IMR-90 (cell line): Measurements from ENCODE around the gene PDE8B. TPM values are rescaled to one million over a fixed set of nuclear protein-coding genes. Genes with fewer than 3 reads are reported as not detected.

Experiments used
- ATAC-seq: fragments of 200-7000 bp; cut with Tn5 transposase; 2 replicates; pipeline ENCODE4 v1.9.1; 2020; ENCODE audit warnings: low read depth, mild to moderate bottlenecking, moderate library complexity
- BruUV-seq: library from RNA; stranded (reverse); fragments of 400-500 nt; replicated peaks from 2 replicates; lab custom pipeline; 2021; lab: Mats Ljungman, UMichigan
- CTCF ChIA-PET: fragments of 300-600 bp; formaldehyde crosslinking; extraction: SDS; loops from one replicate; lab custom pipeline; 2021; ENCODE audit warnings: antibody characterized with exemption; lab: Yijun Ruan, JAX
- POLR2A ChIA-PET: fragments of 300-600 bp; sonication (Branson Sonifier 250); formaldehyde crosslinking; loops from one replicate; lab custom pipeline; 2022; ENCODE audit warnings: antibody characterized with exemption; ENCODE audit not compliant: unreplicated experiment; lab: Charles Lee
- DNase-seq: peaks from one replicate; pipeline ENCODE4 v3.0.0; 2013
- H2AFZ ChIP-seq: replicated peaks from 2 replicates; pipeline ENCODE3; 2013; ENCODE audit warnings: low read length, mild to moderate bottlenecking; ENCODE audit not compliant: poor library complexity
- H2AK5ac ChIP-seq: 2 replicates; pipeline ENCODE4 v1.6.1; 2013; ENCODE audit warnings: low read depth, low read length, inconsistent platforms
- H2AK9ac ChIP-seq: replicated peaks from 2 replicates; pipeline ENCODE3; 2013; ENCODE audit warnings: mild to moderate bottlenecking, low read depth, low read length, moderate library complexity; ENCODE audit not compliant: poor library complexity
- H2BK120ac ChIP-seq: 2 replicates; pipeline ENCODE4 v1.6.1; 2013; ENCODE audit warnings: low read depth, low read length, inconsistent platforms
- H2BK15ac ChIP-seq: 3 replicates; pipeline ENCODE4 v1.6.1; 2013; ENCODE audit warnings: low read depth, low read length, inconsistent platforms
- H2BK20ac ChIP-seq: 2 replicates; pipeline ENCODE4 v1.6.1; 2013; ENCODE audit warnings: low read depth, mild to moderate bottlenecking, inconsistent platforms, low read length, moderate library complexity
- H2BK5ac ChIP-seq: 2 replicates; pipeline ENCODE4 v1.6.1; 2013; ENCODE audit warnings: mild to moderate bottlenecking, low read depth, low read length, inconsistent platforms; ENCODE audit not compliant: poor library complexity, severe bottlenecking
- H3K14ac ChIP-seq: replicated peaks from 2 replicates; pipeline ENCODE4 v1.6.1; 2013; ENCODE audit warnings: low read depth, low read length, inconsistent platforms
- H3K18ac ChIP-seq: 2 replicates; pipeline ENCODE4 v1.6.1; 2013; ENCODE audit warnings: low read depth, low read length, control low read depth
- H3K23ac ChIP-seq: 2 replicates; pipeline ENCODE4 v1.6.1; 2013; ENCODE audit warnings: low read depth, low read length, inconsistent platforms
- H3K27ac ChIP-seq: 2 replicates; pipeline ENCODE4 v1.5.1; 2013; ENCODE audit warnings: mild to moderate bottlenecking, control low read depth, low read length; ENCODE audit not compliant: insufficient read depth
- H3K27me3 ChIP-seq: 2 replicates; pipeline ENCODE4 v1.6.1; 2013; ENCODE audit warnings: low read length; ENCODE audit not compliant: control insufficient read depth, insufficient read depth
- H3K36me3 ChIP-seq: 2 replicates; pipeline ENCODE4 v1.6.1; 2013; ENCODE audit warnings: low read length, mixed read lengths; ENCODE audit not compliant: control insufficient read depth, insufficient read depth
- H3K4ac ChIP-seq: 2 replicates; pipeline ENCODE4 v1.6.1; 2013; ENCODE audit warnings: low read depth, low read length, inconsistent platforms
- H3K4me1 ChIP-seq: 2 replicates; pipeline ENCODE4 v1.6.1; 2013; ENCODE audit warnings: low read length, mixed read lengths; ENCODE audit not compliant: control insufficient read depth, insufficient read depth
- H3K4me2 ChIP-seq: 2 replicates; pipeline ENCODE4 v1.6.1; 2013; ENCODE audit warnings: low read depth, mild to moderate bottlenecking, control low read depth, low read length, moderate library complexity
- H3K4me3 ChIP-seq: 2 replicates; pipeline ENCODE4 v1.5.1; 2013; ENCODE audit warnings: low read depth, mild to moderate bottlenecking, control low read depth, low read length, moderate library complexity; ENCODE audit not compliant: insufficient read depth
- H3K56ac ChIP-seq: 2 replicates; pipeline ENCODE4 v1.6.1; 2013; ENCODE audit warnings: low read length, inconsistent platforms; ENCODE audit not compliant: insufficient read depth; ENCODE audit errors: extremely low read depth
- H3K79me1 ChIP-seq, 2 experiments: 2 replicates each; pipeline ENCODE4 v1.6.1; 2013; ENCODE audit warnings: low read length in 2 of 2, inconsistent platforms in 1 of 2, low read depth in 1 of 2
- H3K9ac ChIP-seq: 2 replicates; pipeline ENCODE4 v1.6.1; 2013; ENCODE audit warnings: low read depth, low read length, control low read depth
- H3K9me1 ChIP-seq: 2 replicates; pipeline ENCODE4 v1.6.1; 2013; ENCODE audit warnings: low read length, inconsistent platforms; ENCODE audit not compliant: insufficient read depth
- H3K9me3 ChIP-seq: 2 replicates; pipeline ENCODE4 v1.6.1; 2013; ENCODE audit warnings: low read length; ENCODE audit not compliant: control insufficient read depth, insufficient read depth
- H4K20me1 ChIP-seq: 2 replicates; pipeline ENCODE4 v1.6.1; 2013; ENCODE audit warnings: low read length, inconsistent platforms; ENCODE audit not compliant: insufficient read depth
- H4K5ac ChIP-seq: 2 replicates; pipeline ENCODE4 v1.6.1; 2013; ENCODE audit warnings: mild to moderate bottlenecking, low read depth, low read length, control low read depth
- H4K8ac ChIP-seq, 2 experiments: 2 replicates each; pipeline ENCODE4 v1.6.1; 2013; ENCODE audit warnings: low read depth in 2 of 2, low read length in 2 of 2, control low read depth in 1 of 2, inconsistent platforms in 1 of 2
- H4K91ac ChIP-seq: 2 replicates; pipeline ENCODE4 v1.6.1; 2013; ENCODE audit warnings: low read depth, low read length, inconsistent platforms; ENCODE audit not compliant: insufficient read depth
- BHLHE40 ChIP-seq: fragments of 150-350 bp; IDR thresholded peaks from 2 replicates; pipeline ENCODE4 v1.6.1; 2016; ENCODE audit warnings: mild to moderate bottlenecking, low read depth, low read length
- CEBPB ChIP-seq: IDR thresholded peaks from 2 replicates; pipeline ENCODE4 v1.6.1; 2012; ENCODE audit warnings: low read depth, low read length, improper control_type of control experiment
- CHD1 ChIP-seq: IDR thresholded peaks from 2 replicates; pipeline ENCODE4 v1.6.1; 2012; ENCODE audit warnings: low read depth, low read length, improper control_type of control experiment
- CTCF ChIP-seq: conservative IDR thresholded peaks from 2 replicates; pipeline ENCODE4 v1.5.1; 2012; ENCODE audit warnings: mild to moderate bottlenecking, low read depth, low read length, improper control_type of control experiment
- FOS ChIP-seq: fragments of 150-350 bp; IDR thresholded peaks from 2 replicates; pipeline ENCODE4 v1.6.1; 2016; ENCODE audit warnings: low read depth, low read length
- MAZ ChIP-seq: IDR thresholded peaks from 2 replicates; pipeline ENCODE4 v1.6.1; 2012; ENCODE audit warnings: low read depth, mild to moderate bottlenecking, low read length, improper control_type of control experiment, moderate library complexity, borderline replicate concordance
- MXI1 ChIP-seq: IDR thresholded peaks from 2 replicates; pipeline ENCODE4 v1.6.1; 2012; ENCODE audit warnings: low read depth, mild to moderate bottlenecking, low read length, moderate library complexity, borderline replicate concordance
- NFE2L2 ChIP-seq: fragments of 150-350 bp; IDR thresholded peaks from 2 replicates; pipeline ENCODE4 v1.6.1; 2016; ENCODE audit warnings: low read depth, mild to moderate bottlenecking, low read length
- POLR2A ChIP-seq: IDR thresholded peaks from 2 replicates; pipeline ENCODE4 v1.6.1; 2012; ENCODE audit warnings: mild to moderate bottlenecking, low read depth, low read length
- RAD21 ChIP-seq: IDR thresholded peaks from 2 replicates; pipeline ENCODE4 v1.6.1; 2012; ENCODE audit warnings: low read length, improper control_type of control experiment
- RCOR1 ChIP-seq: IDR thresholded peaks from 2 replicates; pipeline ENCODE4 v1.6.1; 2012; ENCODE audit warnings: mild to moderate bottlenecking, low read length, improper control_type of control experiment; ENCODE audit not compliant: insufficient replicate concordance
- RFX5 ChIP-seq: IDR thresholded peaks from 2 replicates; pipeline ENCODE4 v1.8.0; 2012; ENCODE audit warnings: low read depth, mild to moderate bottlenecking, low read length, moderate library complexity
- SMC3 ChIP-seq: fragments of 150-350 bp; IDR thresholded peaks from 2 replicates; pipeline ENCODE4 v1.6.1; 2016; ENCODE audit warnings: low read depth, mild to moderate bottlenecking, antibody characterized with exemption, low read length, moderate library complexity
- USF2 ChIP-seq: fragments of 150-350 bp; IDR thresholded peaks from 2 replicates; pipeline ENCODE4 v1.6.1; 2017; ENCODE audit warnings: mild to moderate bottlenecking, antibody characterized with exemption, low read length, low read depth
- WGBS, 2 experiments: methylation state at CpG; one replicate each; pipeline versions ENCODE4 v1.1.5 to v1.1.7; 2013; ENCODE audit warnings: missing lambda C conversion rate in 2 of 2; ENCODE audit not compliant: insufficient read length in 1 of 2; ENCODE audit errors: extremely low coverage in 2 of 2; 5-methylcytosine and 5-hydroxymethylcytosine counted together
- dilution Hi-C: fragments of 300-500 bp; cut with HindIII; formaldehyde crosslinking; loops from one replicate; pipeline ENCODE4 v1.14.3; 2018; ENCODE audit warnings: low sequenced_read_pairs; ENCODE audit not compliant: unreplicated experiment
- in situ Hi-C: fragments of 300-500 bp; cut with MboI; formaldehyde crosslinking; loops from 3 replicates; pipeline ENCODE4 v1.14.3; 2019; ENCODE audit warnings: low sequenced_read_pairs, inconsistent platforms, mixed read lengths
- intact Hi-C: fragments of 100-400 bp; cut with micrococcal nuclease; formaldehyde crosslinking; loops from 2 replicates; pipeline ENCODE4 v1.10.0; 2022
- polyA plus RNA-seq, 3 experiments: library from polyadenylated mRNA; depleted of rRNA; stranded (reverse); fragments of >200 nt; gene quantifications; 2 replicates each; pipeline ENCODE4 v1.2.3, GENCODE V29; 2012; ENCODE audit warnings: low replicate concordance in 1 of 3
- total RNA-seq: library from RNA; depleted of rRNA; stranded (reverse); fragments of >200 nt; gene quantifications from 2 replicates; pipeline ENCODE4 v1.2.3, GENCODE V29; 2012

PDE8B gene
- total and polyA plus RNA-seq, 2 of the 4 experiments (the other 2 are of a cell fraction): under 0.01 to 0.03 TPM

- 0 out of 2 replicates have a peak, but pooled peaks have one; percentile 32 for ATAC-seq
- no peaks in the 10 kb centered on the region for H3K79me1 ChIP-seq
- in situ Hi-C loops (no loop called here), intact Hi-C loops (no loop called here), dilution Hi-C loops (no loop called here)
- H3K27ac ChIP-seq: no peak overlapping the region
- ChIA-PET CTCF (interaction anchor here (0.7 kb wide), 1 partner anchor 116 kb away, joined by 3 read pairs; no protein-coding TSS in a partner anchor), POLR2A (no interaction called here)
- H2BK15ac ChIP-seq: no peak overlapping the region
- H3K9ac ChIP-seq: no peak overlapping the region
- no TSS peak for BruUV-seq
- H3K4me2 ChIP-seq: no peak overlapping the region
- no peak overlapping the region for H2AK9ac ChIP-seq
- H3K18ac ChIP-seq: no peak overlapping the region
- H2BK5ac ChIP-seq: no peak overlapping the region
- H3K4me1 ChIP-seq: peaks cover 2% of the 10 kb centered on the region; the same call in 1 of the 2 replicates
- no peaks in the 10 kb centered on the region for H4K20me1 ChIP-seq
- no peak overlapping the region for H2BK20ac ChIP-seq
- H3K56ac ChIP-seq: no peak overlapping the region
- TF ChIP-seq CHD1 (no peak), CTCF (no peak), CEBPB (no peak), NFE2L2 (no peak), RAD21 (no peak), POLR2A (no peak), MAZ (no peak), RCOR1 (no peak), FOS (no peak), BHLHE40 (no peak), SMC3 (no peak), MXI1 (no peak), USF2 (no peak), RFX5 (no peak)
- H3K4me3 ChIP-seq: no peak overlapping the region
- no peak overlapping the region for H2BK120ac ChIP-seq
- peaks cover 2% of the 10 kb centered on the region; the same call in 1 of the 2 replicates for H3K9me1 ChIP-seq
- WGBS, 2 experiments: no CpG with 5 or more reads among the region's 10 CpGs
- no peak overlapping the region for H4K8ac ChIP-seq
- H2AK5ac ChIP-seq: no peak overlapping the region
- H2AFZ ChIP-seq: no peak overlapping the region
- H3K14ac ChIP-seq: no peak overlapping the region
- H3K9me3 ChIP-seq: no peaks in the 10 kb centered on the region
- no peak overlapping the region for H3K23ac ChIP-seq
- no peak overlapping the region for H4K91ac ChIP-seq
- no peak overlapping the region for H3K4ac ChIP-seq
- no peaks in the 10 kb centered on the region for H3K36me3 ChIP-seq
- no peak for DNase-seq
- no peak overlapping the region for H4K5ac ChIP-seq
- H3K27me3 ChIP-seq: peaks cover 14% of the 10 kb centered on the region
Observed at GRCh38 chr5:77409870-77410621, 199.6 kb downstream of the PDE8B start.
